ENCODE results near the gene RASA3.

- TF ChIP-seq, protein P1, sequence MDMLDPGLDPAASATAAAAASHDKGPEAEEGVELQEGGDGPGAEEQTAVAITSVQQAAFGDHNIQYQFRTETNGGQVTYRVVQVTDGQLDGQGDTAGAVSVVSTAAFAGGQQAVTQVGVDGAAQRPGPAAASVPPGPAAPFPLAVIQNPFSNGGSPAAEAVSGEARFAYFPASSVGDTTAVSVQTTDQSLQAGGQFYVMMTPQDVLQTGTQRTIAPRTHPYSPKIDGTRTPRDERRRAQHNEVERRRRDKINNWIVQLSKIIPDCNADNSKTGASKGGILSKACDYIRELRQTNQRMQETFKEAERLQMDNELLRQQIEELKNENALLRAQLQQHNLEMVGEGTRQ (CRISPR knock-in tag; IDR thresholded peaks at IDR 0.05): no peak
- TF ChIP-seq TEAD4 (CRISPR knock-in tag; IDR thresholded peaks at IDR 0.05) (no peak), MAX (CRISPR knock-in tag; IDR thresholded peaks at IDR 0.05) (no peak), ZNF396 (CRISPR knock-in tag; IDR thresholded peaks at IDR 0.05; ENCODE audit: borderline replicate concordance) (no peak), ZNF423 (CRISPR knock-in tag; IDR thresholded peaks at IDR 0.05) (no peak), STAT6 (CRISPR knock-in tag; conservative IDR thresholded peaks at IDR 0.05; ENCODE audit: low read depth) (no peak), ATF3 (CRISPR knock-in tag; conservative IDR thresholded peaks at IDR 0.05) (no peak), CDX4 (CRISPR knock-in tag; IDR thresholded peaks at IDR 0.05; ENCODE audit: borderline replicate concordance) (no peak), ZNF671 (CRISPR knock-in tag; IDR thresholded peaks at IDR 0.05) (no peak), ZNF138 (CRISPR knock-in tag; conservative IDR thresholded peaks at IDR 0.05) (no peak)
- TF ChIP-seq, protein P2, sequence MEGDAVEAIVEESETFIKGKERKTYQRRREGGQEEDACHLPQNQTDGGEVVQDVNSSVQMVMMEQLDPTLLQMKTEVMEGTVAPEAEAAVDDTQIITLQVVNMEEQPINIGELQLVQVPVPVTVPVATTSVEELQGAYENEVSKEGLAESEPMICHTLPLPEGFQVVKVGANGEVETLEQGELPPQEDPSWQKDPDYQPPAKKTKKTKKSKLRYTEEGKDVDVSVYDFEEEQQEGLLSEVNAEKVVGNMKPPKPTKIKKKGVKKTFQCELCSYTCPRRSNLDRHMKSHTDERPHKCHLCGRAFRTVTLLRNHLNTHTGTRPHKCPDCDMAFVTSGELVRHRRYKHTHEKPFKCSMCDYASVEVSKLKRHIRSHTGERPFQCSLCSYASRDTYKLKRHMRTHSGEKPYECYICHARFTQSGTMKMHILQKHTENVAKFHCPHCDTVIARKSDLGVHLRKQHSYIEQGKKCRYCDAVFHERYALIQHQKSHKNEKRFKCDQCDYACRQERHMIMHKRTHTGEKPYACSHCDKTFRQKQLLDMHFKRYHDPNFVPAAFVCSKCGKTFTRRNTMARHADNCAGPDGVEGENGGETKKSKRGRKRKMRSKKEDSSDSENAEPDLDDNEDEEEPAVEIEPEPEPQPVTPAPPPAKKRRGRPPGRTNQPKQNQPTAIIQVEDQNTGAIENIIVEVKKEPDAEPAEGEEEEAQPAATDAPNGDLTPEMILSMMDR (IDR thresholded peaks at IDR 0.05): no peak
These were observed 169.0 kb downstream of the RASA3 start for GRCh38 chr13:113963376-113963775.
